ENCODE measurements around the gene PLEKHB1.
"Not testable (repeated sequence)": the region's sequence is repeated elsewhere in the genome, so short reads cannot be mapped to it uniquely, and the experiment has no call there.

The PLEKHB1 gene

DNA sequence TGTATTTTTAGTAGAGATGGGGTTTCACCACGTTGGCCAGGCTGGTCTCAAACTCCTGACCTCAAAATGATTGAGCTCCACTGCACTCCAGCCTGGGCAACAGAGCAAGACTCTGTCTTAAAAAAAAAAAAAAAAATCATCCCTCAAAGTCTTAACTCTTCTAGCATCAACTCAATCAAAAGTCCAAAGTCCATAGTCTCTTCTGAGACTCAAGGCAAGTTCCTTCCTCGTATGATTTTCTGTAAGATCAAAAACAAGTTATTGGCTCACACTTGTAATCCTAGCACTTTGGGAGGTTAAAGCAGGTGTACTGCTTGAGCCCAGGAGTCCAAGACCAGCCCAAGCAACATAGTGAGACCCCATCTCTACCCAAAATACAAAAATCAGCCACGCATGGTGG is 24.4 kb downstream of the PLEKHB1 start:
- no peak overlapping the region for H3K4me3 ChIP-seq (ENCODE audit: low read depth in 1 of 5, low read length in 5 of 5)
- H3K9me3 ChIP-seq (ENCODE audit: control insufficient read depth in 5 of 5, low read length in 5 of 5): no peaks in the 10 kb centered on the region
- peaks cover 0 to 5% (median 4%) of the 10 kb centered on the region in 5 donors for H3K36me3 ChIP-seq (ENCODE audit: control insufficient read depth in 5 of 5, insufficient read depth in 5 of 5, low read length in 5 of 5)
- H3K4me1 ChIP-seq (ENCODE audit: control insufficient read depth in 5 of 5, insufficient read depth in 5 of 5, low read length in 5 of 5): peaks cover 0 to 2% (median 0%) of the 10 kb centered on the region in 5 donors
- no peak overlapping the region for H3K9ac ChIP-seq (ENCODE audit: low read length in 5 of 5)
- no peaks in the 10 kb centered on the region for H3K27me3 ChIP-seq (ENCODE audit: control insufficient read depth in 5 of 5, insufficient read depth in 4 of 5, low read length in 5 of 5)
- no peak overlapping the region for H3K27ac ChIP-seq (ENCODE audit: low read depth, low read length)

DNA sequence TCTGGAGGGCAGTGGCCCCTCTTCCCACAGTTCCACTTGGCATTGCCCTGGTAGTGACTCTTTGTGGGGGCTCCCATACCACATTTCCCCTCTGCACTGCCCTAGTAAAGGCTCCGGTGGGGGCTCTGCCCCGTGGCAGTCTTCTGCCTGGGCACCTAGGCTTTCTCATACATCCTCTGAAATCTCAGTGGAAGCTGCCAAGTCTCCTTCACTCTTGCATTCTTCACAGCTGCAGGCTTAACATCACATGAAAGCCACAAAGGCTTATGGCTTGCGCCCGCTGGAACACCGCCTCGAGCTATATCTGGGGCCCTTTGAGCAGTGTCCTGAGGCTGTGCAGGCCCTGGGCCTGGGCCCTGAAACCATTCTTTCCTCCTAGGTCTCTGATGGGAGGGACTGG is 25.3 kb downstream of the PLEKHB1 start:
- Histone ChIP-seq H3K4me1 (ENCODE audit: control insufficient read depth in 5 of 5, insufficient read depth in 5 of 5, low read length in 5 of 5) (no peaks in the 10 kb centered on the region), H3K27me3 (ENCODE audit: control insufficient read depth in 5 of 5, insufficient read depth in 4 of 5, low read length in 5 of 5) (no peaks in the 10 kb centered on the region), H3K27ac (ENCODE audit: low read depth, low read length) (no peak overlapping the region), H3K4me3 (ENCODE audit: low read depth in 1 of 5, low read length in 5 of 5) (no peak overlapping the region), H3K36me3 (ENCODE audit: control insufficient read depth in 5 of 5, insufficient read depth in 5 of 5, low read length in 5 of 5) (peaks cover 0 to 5% (median 4%) of the 10 kb centered on the region in 5 donors), H3K9ac (ENCODE audit: low read length in 5 of 5) (no peak overlapping the region), H3K9me3 (ENCODE audit: control insufficient read depth in 5 of 5, low read length in 5 of 5) (no peaks in the 10 kb centered on the region)

- not testable (repeated sequence) for H3K9ac ChIP-seq (ENCODE audit: low read length in 5 of 5); H3K9me3 ChIP-seq (ENCODE audit: control insufficient read depth in 5 of 5, low read length in 5 of 5); H3K4me3 ChIP-seq (ENCODE audit: low read depth in 1 of 5, low read length in 5 of 5); H3K4me1 ChIP-seq (ENCODE audit: control insufficient read depth in 5 of 5, insufficient read depth in 5 of 5, low read length in 5 of 5); H3K27ac ChIP-seq (ENCODE audit: low read depth, low read length); H3K27me3 ChIP-seq (ENCODE audit: control insufficient read depth in 5 of 5, insufficient read depth in 4 of 5, low read length in 5 of 5)
- peaks cover 14 to 33% (median 26%) of the 10 kb centered on the region in 5 donors for H3K36me3 ChIP-seq (ENCODE audit: control insufficient read depth in 5 of 5, insufficient read depth in 5 of 5, low read length in 5 of 5)
These were observed 30.2 kb downstream of the PLEKHB1 start for GRCh38 chr11:73676552-73676951.

DNA sequence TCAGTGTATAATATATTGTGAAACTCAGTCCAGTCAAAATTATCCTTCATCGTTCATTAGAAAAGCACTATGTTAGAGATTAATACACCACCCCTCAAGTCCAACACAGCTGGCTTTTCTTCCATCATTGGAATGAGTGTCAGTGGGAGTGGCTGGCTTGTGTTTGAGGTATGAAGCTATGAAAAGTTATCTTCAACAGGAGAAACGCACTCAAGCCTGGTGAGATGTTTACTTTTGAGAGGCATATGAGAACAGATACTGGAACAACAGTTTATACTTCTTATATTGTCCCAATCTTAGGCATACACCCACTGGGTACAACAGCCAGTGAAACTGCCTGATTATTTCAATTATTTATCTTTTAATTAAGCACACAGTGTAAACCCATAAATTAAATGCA is 34.3 kb downstream of the PLEKHB1 start:
- Histone ChIP-seq H3K4me1 (ENCODE audit: control insufficient read depth in 5 of 5, insufficient read depth in 5 of 5, low read length in 5 of 5) (no peaks in the 10 kb centered on the region), H3K9me3 (ENCODE audit: control insufficient read depth in 5 of 5, low read length in 5 of 5) (no peaks in the 10 kb centered on the region), H3K27me3 (ENCODE audit: control insufficient read depth in 5 of 5, insufficient read depth in 4 of 5, low read length in 5 of 5) (no peaks in the 10 kb centered on the region), H3K4me3 (ENCODE audit: low read depth in 1 of 5, low read length in 5 of 5) (no peak overlapping the region), H3K36me3 (ENCODE audit: control insufficient read depth in 5 of 5, insufficient read depth in 5 of 5, low read length in 5 of 5) (peaks cover 21 to 42% (median 30%) of the 10 kb centered on the region in 5 donors), H3K27ac (ENCODE audit: low read depth, low read length) (no peak overlapping the region), H3K9ac (ENCODE audit: low read length in 5 of 5) (no peak overlapping the region)

GRCh38 chr11:73693899-73694525 is 47.6 kb downstream of the PLEKHB1 start:
- H3K27me3 ChIP-seq (ENCODE audit: control insufficient read depth in 5 of 5, insufficient read depth in 4 of 5, low read length in 5 of 5): no peaks in the 10 kb centered on the region
- H3K36me3 ChIP-seq (ENCODE audit: control insufficient read depth in 5 of 5, insufficient read depth in 5 of 5, low read length in 5 of 5): peaks cover 4 to 14% (median 8%) of the 10 kb centered on the region in 5 donors
- H3K9ac ChIP-seq (ENCODE audit: low read length in 5 of 5): no peak overlapping the region
- H3K4me3 ChIP-seq (ENCODE audit: low read depth in 1 of 5, low read length in 5 of 5): no peak overlapping the region
- H3K9me3 ChIP-seq (ENCODE audit: control insufficient read depth in 5 of 5, low read length in 5 of 5): no peaks in the 10 kb centered on the region
- no peak overlapping the region for H3K27ac ChIP-seq (ENCODE audit: low read depth, low read length)
- H3K4me1 ChIP-seq (ENCODE audit: control insufficient read depth in 5 of 5, insufficient read depth in 5 of 5, low read length in 5 of 5): no peaks in the 10 kb centered on the region

DNA sequence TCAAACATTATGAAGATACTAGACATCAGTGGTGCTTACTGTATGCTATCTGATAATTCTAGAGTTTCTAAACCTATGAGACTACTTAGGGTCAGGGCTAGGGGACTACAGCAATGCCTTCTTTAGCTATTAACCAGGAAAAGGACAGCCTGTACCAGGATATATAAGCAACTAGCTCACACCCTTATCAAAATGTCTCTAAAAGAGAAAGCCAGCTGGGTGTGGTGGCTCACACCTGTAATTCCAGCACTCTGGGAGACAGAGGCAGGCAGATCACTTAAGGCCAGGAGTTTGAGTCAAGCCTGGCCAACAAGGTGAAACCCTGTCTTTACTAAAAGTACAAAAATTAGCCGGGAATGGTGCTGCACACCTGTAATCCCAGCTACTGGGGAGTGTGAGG is 58.7 kb downstream of the PLEKHB1 start:
- Histone ChIP-seq H3K4me3 (ENCODE audit: low read depth in 1 of 5, low read length in 5 of 5) (no peak overlapping the region), H3K27ac (ENCODE audit: low read depth, low read length) (no peak overlapping the region), H3K27me3 (ENCODE audit: control insufficient read depth in 5 of 5, insufficient read depth in 4 of 5, low read length in 5 of 5) (no peaks in the 10 kb centered on the region), H3K9ac (ENCODE audit: low read length in 5 of 5) (no peak overlapping the region), H3K36me3 (ENCODE audit: control insufficient read depth in 5 of 5, insufficient read depth in 5 of 5, low read length in 5 of 5) (peaks cover 19 to 59% (median 37%) of the 10 kb centered on the region in 5 donors), H3K4me1 (ENCODE audit: control insufficient read depth in 5 of 5, insufficient read depth in 5 of 5, low read length in 5 of 5) (no peaks in the 10 kb centered on the region), H3K9me3 (ENCODE audit: control insufficient read depth in 5 of 5, low read length in 5 of 5) (no peaks in the 10 kb centered on the region)

- Histone ChIP-seq H3K4me1 (ENCODE audit: control insufficient read depth in 5 of 5, insufficient read depth in 5 of 5, low read length in 5 of 5) (no peaks in the 10 kb centered on the region), H3K9ac (ENCODE audit: low read length in 5 of 5) (no peak overlapping the region), H3K27me3 (ENCODE audit: control insufficient read depth in 5 of 5, insufficient read depth in 4 of 5, low read length in 5 of 5) (no peaks in the 10 kb centered on the region), H3K36me3 (ENCODE audit: control insufficient read depth in 5 of 5, insufficient read depth in 5 of 5, low read length in 5 of 5) (peaks cover 14 to 35% (median 24%) of the 10 kb centered on the region in 5 donors), H3K9me3 (ENCODE audit: control insufficient read depth in 5 of 5, low read length in 5 of 5) (no peaks in the 10 kb centered on the region), H3K27ac (ENCODE audit: low read depth, low read length) (no peak overlapping the region), H3K4me3 (ENCODE audit: low read depth in 1 of 5, low read length in 5 of 5) (no peak overlapping the region)
These were observed 64.6 kb downstream of the PLEKHB1 start for GRCh38 chr11:73710964-73711363.
